SK-N-SH (cell line): ENCODE measurements around the gene TCF25. TPM values are rescaled to one million over a fixed set of nuclear protein-coding genes. Genes with fewer than 3 reads are reported as not detected.

Experiments used
- CTCF ChIA-PET: fragments of 300-600, 350-600 bp; formaldehyde crosslinking; extraction: SDS; loops from one replicate; lab custom pipeline; 2021; lab: Yijun Ruan, JAX
- POLR2A ChIA-PET: fragments of 350-600 bp; sonication (Branson Sonifier 250); formaldehyde crosslinking; extraction: SDS; loops from one replicate; lab custom pipeline; 2020; ENCODE audit warnings: antibody characterized with exemption, inconsistent platforms; lab: Yijun Ruan, JAX
- DNase-seq: peaks from one replicate; pipeline ENCODE4 v3.0.0; 2012
- H2AFZ ChIP-seq: fragments of 200-600 bp; sonication (generic); 2 replicates; pipeline ENCODE4 v1.8.1; 2016; ENCODE audit warnings: antibody characterized with exemption, mild to moderate bottlenecking, low read depth
- H3F3A ChIP-seq: fragments of 200-600 bp; sonication (generic); replicated peaks from 2 replicates; pipeline ENCODE3; 2016; ENCODE audit warnings: antibody characterized with exemption, mild to moderate bottlenecking; ENCODE audit not compliant: insufficient read depth
- H3K27ac ChIP-seq, 2 experiments: fragments of 200-500 bp in 1 of 2; fragments of 200-600 bp in 1 of 2; sonication (Bioruptor generic) in 1 of 2; sonication (generic), shearing (Covaris generic) in 1 of 2; 2 replicates each; pipeline versions ENCODE4 v1.5.1 to v1.6.1; 2014 to 2016; ENCODE audit warnings: low read depth in 2 of 2, inconsistent platforms in 1 of 2, low read length in 1 of 2, mild to moderate bottlenecking in 1 of 2, mixed read lengths in 1 of 2
- H3K27me3 ChIP-seq: fragments of 200-600 bp; sonication (generic), shearing (Covaris generic); 2 replicates; pipeline ENCODE4 v1.6.1; 2016; ENCODE audit warnings: mixed run types; ENCODE audit not compliant: insufficient read depth
- H3K36me3 ChIP-seq, 2 experiments: fragments of 200-500 bp in 1 of 2; fragments of 200-600 bp in 1 of 2; sonication (Bioruptor generic) in 1 of 2; sonication (generic) in 1 of 2; replicated peaks in 1 of 2; 2 replicates each; pipeline versions ENCODE3 to v1.5.1; 2014 to 2016; ENCODE audit warnings: low read length in 1 of 2, mild to moderate bottlenecking in 1 of 2; ENCODE audit not compliant: insufficient read depth in 2 of 2, control insufficient read depth in 1 of 2
- H3K4me1 ChIP-seq, 2 experiments: fragments of 200-500 bp in 1 of 2; fragments of 200-600 bp in 1 of 2; sonication (Bioruptor generic) in 1 of 2; sonication (generic), shearing (Covaris generic) in 1 of 2; 2 replicates each; pipeline versions ENCODE4 v1.5.1 to v1.6.1; 2014 to 2016; ENCODE audit warnings: low read depth in 1 of 2, low read length in 1 of 2, mixed run types in 1 of 2; ENCODE audit not compliant: insufficient read depth in 2 of 2, control insufficient read depth in 1 of 2
- H3K4me2 ChIP-seq: fragments of 200-600 bp; sonication (generic), shearing (Covaris generic); 2 replicates; pipeline ENCODE4 v1.6.1; 2017; ENCODE audit warnings: mixed run types
- H3K4me3 ChIP-seq, 2 experiments: fragments of 200-500 bp in 1 of 2; fragments of 200-600 bp in 1 of 2; sonication (Bioruptor generic) in 1 of 2; sonication (generic), shearing (Covaris generic) in 1 of 2; 2 replicates each; pipeline versions ENCODE4 v1.5.1 to v1.8.1; 2014 to 2016; ENCODE audit warnings: low read depth in 2 of 2, inconsistent platforms in 1 of 2, low read length in 1 of 2, mild to moderate bottlenecking in 1 of 2, mixed read lengths in 1 of 2, moderate library complexity in 1 of 2
- H3K79me2 ChIP-seq: fragments of 200-600 bp; sonication (generic); 2 replicates; pipeline ENCODE4 v1.8.1; 2017; ENCODE audit warnings: mild to moderate bottlenecking; ENCODE audit not compliant: insufficient read depth
- H3K9ac ChIP-seq: fragments of 200-600 bp; sonication (generic); 2 replicates; pipeline ENCODE4 v1.6.1; 2017; ENCODE audit warnings: mixed run types
- H3K9me2 ChIP-seq: fragments of 200-600 bp; sonication (generic); 2 replicates; pipeline ENCODE4 v1.6.1; 2017; ENCODE audit warnings: mixed run types
- H3K9me3 ChIP-seq: fragments of 200-600 bp; sonication (generic); 2 replicates; pipeline ENCODE4 v1.6.1; 2017; ENCODE audit warnings: mixed run types, mild to moderate bottlenecking, moderate library complexity
- H4K20me1 ChIP-seq: fragments of 200-600 bp; sonication (generic); 2 replicates; pipeline ENCODE4 v1.6.1; 2017; ENCODE audit warnings: mild to moderate bottlenecking, mixed run types; ENCODE audit not compliant: insufficient read depth
- CHD2 ChIP-seq: fragments of 150-350 bp; IDR thresholded peaks from 2 replicates; pipeline ENCODE4 v1.6.1; 2018; ENCODE audit warnings: low read length; ENCODE audit not compliant: partially characterized antibody
- ELF1 ChIP-seq: IDR thresholded peaks from 2 replicates; pipeline ENCODE4 v1.4.0; 2012
- EP300 ChIP-seq, 2 experiments: IDR thresholded peaks; 2 replicates each; pipeline versions ENCODE4 v1.4.0 to v1.6.1; 2012; ENCODE audit warnings: borderline replicate concordance in 1 of 2, low read depth in 1 of 2, low read length in 1 of 2
- GATA2 ChIP-seq: sonication (generic); formaldehyde crosslinking; IDR thresholded peaks from 2 replicates; pipeline ENCODE4 v1.5.0; 2020; ENCODE audit warnings: mild to moderate bottlenecking, missing genetic modification reagents
- JUND ChIP-seq: IDR thresholded peaks from 2 replicates; pipeline ENCODE4 v1.4.0; 2012
- MEF2A ChIP-seq: IDR thresholded peaks from 2 replicates; pipeline ENCODE4 v1.4.0; 2012; ENCODE audit warnings: low read depth, borderline replicate concordance
- POLR2AphosphoS5 ChIP-seq: IDR thresholded peaks from 2 replicates; pipeline ENCODE4 v1.6.1; 2012; ENCODE audit warnings: low read depth, low read length
- RCOR1 ChIP-seq: fragments of 150-350 bp; IDR thresholded peaks from 2 replicates; pipeline ENCODE4 v1.6.1; 2017; ENCODE audit warnings: antibody characterized with exemption, low read length
- SMC3 ChIP-seq: IDR thresholded peaks from 2 replicates; pipeline ENCODE4 v1.6.1; 2012; ENCODE audit warnings: low read depth, low read length, improper control_type of control experiment
- TCF12 ChIP-seq: IDR thresholded peaks from 2 replicates; pipeline ENCODE4 v1.4.0; 2012
- YY1 ChIP-seq: IDR thresholded peaks from 2 replicates; pipeline ENCODE4 v1.4.0; 2012; ENCODE audit warnings: low read depth, mild to moderate bottlenecking
- WGBS: methylation state at CpG from one replicate; pipeline ENCODE4 v1.1.6; 2017; ENCODE audit warnings: low lambda C conversion rate; 5-methylcytosine and 5-hydroxymethylcytosine counted together
- polyA plus RNA-seq, 3 experiments: library from polyadenylated mRNA; depleted of rRNA; stranded (reverse); fragments of >200 nt; gene quantifications; 2 replicates each; pipeline ENCODE4 v1.2.3, GENCODE V29; 2012
- TF ChIP-seq, protein P1 (sequence below): fragments of 150-350 bp; IDR thresholded peaks from 2 replicates; pipeline ENCODE4 v1.6.1; 2017; ENCODE audit warnings: antibody characterized with exemption, low read length, low read depth, borderline replicate concordance
- TF ChIP-seq, protein P2 (sequence below): IDR thresholded peaks from 2 replicates; pipeline ENCODE4; 2012
- TF ChIP-seq, protein P3 (sequence below): IDR thresholded peaks from 2 replicates; pipeline ENCODE4 v1.4.0; 2012; ENCODE audit warnings: low read depth, borderline replicate concordance
- TF ChIP-seq, protein P4 (sequence below): fragments of 150-350 bp; IDR thresholded peaks from 2 replicates; pipeline ENCODE4 v1.6.1; 2016; ENCODE audit warnings: mild to moderate bottlenecking, low read depth, low read length

Gene TCF25
- polyA plus RNA-seq, 1 of the 3 experiments (the other 2 are of a cell fraction), result 208 TPM

DNA sequence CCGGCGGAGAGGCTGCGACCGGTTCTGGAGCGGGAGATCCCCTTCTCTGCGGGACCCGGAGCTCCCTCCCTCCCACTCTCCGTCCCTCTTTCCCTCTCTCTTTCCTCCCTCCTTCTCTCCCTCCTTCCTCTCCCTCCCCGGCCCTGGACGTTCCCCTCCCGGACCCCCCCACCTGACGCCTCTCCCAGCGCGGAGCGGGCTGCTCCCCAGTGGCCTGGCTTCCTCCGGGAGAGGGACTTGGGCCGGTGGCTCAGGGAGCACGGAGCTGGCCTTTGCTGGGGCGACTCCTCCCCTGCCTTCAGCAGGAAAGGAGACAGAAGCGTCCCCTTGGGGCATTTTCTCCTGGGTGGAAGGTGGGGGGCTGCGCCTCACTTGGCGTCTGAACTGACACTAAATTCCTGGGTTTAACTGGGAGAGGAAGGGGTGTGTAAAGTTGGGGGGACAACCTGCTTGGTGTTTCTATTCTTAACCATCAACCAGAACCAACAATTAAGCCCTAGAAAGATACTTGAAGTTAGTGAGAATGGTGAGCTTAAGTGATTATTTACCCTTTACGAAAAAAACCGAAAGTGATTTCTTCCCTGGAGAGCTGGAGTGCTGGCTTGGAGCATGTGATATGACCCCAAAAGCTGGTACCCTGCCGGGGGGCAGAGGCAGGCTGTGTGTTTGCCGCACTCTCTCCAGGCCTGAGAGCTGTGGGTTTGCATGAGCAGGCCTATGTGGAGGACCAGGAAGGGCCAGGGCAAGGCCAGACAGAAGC is 44.3 kb upstream of the TCF25 start (continued):
- TF ChIP-seq, protein P1, sequence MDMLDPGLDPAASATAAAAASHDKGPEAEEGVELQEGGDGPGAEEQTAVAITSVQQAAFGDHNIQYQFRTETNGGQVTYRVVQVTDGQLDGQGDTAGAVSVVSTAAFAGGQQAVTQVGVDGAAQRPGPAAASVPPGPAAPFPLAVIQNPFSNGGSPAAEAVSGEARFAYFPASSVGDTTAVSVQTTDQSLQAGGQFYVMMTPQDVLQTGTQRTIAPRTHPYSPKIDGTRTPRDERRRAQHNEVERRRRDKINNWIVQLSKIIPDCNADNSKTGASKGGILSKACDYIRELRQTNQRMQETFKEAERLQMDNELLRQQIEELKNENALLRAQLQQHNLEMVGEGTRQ, result no peak
- TF ChIP-seq GATA2 (CRISPR knock-in tag) (no peak), YY1 (no peak), CHD2 (no peak), EP300 (IDR thresholded peaks at IDR 0.05; ENCODE audit: borderline replicate concordance in 1 of 2, low read depth in 1 of 2, low read length in 1 of 2) (no peak)

DNA sequence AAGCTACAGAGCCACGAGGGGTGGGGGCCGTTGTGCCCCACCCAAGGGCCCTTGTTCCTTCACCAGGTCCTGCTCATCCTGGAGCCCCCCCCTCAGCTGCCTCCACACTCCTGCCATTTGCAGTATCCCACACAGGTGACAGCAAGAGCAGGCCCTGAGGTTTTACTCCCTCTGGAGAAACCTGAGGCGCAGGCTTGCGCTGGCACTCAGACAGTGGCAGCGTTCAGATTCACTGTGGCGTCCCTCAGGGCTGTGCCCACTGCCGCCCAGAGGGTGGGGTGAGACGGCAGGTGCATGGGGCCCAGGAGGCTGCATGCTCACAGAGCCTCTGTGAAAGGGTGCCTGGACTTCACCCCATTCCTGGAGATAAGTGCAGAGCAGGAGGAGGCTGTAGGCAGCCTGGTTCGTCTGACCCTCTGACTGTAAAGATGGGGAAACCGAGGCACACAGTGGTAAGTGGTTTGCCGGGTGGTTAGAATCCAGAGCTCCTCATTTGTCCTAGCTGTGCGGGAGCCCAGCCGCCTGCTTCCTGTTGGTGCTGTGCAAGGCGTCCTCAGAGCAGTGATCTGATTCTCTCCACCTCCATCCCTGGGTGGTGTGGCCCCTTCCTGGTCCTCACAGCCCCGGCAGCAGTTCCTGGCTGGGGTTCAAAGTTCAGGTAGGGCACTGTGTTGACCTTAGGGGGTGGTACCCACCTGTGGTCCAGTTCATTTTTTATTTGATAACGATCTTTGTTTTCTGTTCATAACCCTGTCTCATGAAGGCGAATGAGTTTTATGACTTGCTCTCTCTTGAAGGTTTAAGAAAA is 43.6 kb upstream of the TCF25 start:
- H2AFZ ChIP-seq, result no peak overlapping the region
- H3K4me3 ChIP-seq, result peak overlapping the region in 1 of 2 experiments; percentile 74; a peak in 2 of 4 replicates

More for the DNA sequence above, 43.6 kb upstream of the TCF25 start:
- no peaks in the 10 kb centered on the region for H3K27me3 ChIP-seq
- H3K27ac ChIP-seq, result no peak overlapping the region
- H3F3A ChIP-seq, result peaks cover 9% of the 10 kb centered on the region
- no peak for DNase-seq
- ChIA-PET CTCF (interaction anchor here (1.0 to 1.5 kb wide), 3 partner anchors 31 to 130 kb away, joined by 4 to 12 read pairs (median 7); no protein-coding TSS in a partner anchor), POLR2A (interaction anchor here (0.5 to 1.7 kb wide), 3 partner anchors 14 to 78 kb away, joined by 4 to 9 read pairs (median 5); partner anchors contain the start of gene TCF25)
- H3K4me1 ChIP-seq, result peaks cover 0 to 14% of the 10 kb centered on the region in 2 experiments; a peak in 1 of 4 replicates
- no peaks in the 10 kb centered on the region for H3K9me2 ChIP-seq
- 80% methylated on average over 4 of the region's 17 CpGs for WGBS
- no peak overlapping the region for H3K9ac ChIP-seq
- 0 out of 2 replicates have a peak, but pooled peaks cover 14% of the 10 kb centered on the region for H4K20me1 ChIP-seq
- no peaks in the 10 kb centered on the region for H3K79me2 ChIP-seq
- H3K4me2 ChIP-seq, result peak overlapping the region; percentile 93
- peaks cover 0 to 8% of the 10 kb centered on the region in 2 experiments for H3K36me3 ChIP-seq
- H3K9me3 ChIP-seq, result no peaks in the 10 kb centered on the region
- TF ChIP-seq, protein P2, sequence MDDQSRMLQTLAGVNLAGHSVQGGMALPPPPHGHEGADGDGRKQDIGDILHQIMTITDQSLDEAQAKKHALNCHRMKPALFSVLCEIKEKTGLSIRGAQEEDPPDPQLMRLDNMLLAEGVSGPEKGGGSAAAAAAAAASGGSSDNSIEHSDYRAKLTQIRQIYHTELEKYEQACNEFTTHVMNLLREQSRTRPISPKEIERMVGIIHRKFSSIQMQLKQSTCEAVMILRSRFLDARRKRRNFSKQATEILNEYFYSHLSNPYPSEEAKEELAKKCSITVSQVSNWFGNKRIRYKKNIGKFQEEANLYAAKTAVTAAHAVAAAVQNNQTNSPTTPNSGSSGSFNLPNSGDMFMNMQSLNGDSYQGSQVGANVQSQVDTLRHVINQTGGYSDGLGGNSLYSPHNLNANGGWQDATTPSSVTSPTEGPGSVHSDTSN, result no peak
- TF ChIP-seq, protein P3, sequence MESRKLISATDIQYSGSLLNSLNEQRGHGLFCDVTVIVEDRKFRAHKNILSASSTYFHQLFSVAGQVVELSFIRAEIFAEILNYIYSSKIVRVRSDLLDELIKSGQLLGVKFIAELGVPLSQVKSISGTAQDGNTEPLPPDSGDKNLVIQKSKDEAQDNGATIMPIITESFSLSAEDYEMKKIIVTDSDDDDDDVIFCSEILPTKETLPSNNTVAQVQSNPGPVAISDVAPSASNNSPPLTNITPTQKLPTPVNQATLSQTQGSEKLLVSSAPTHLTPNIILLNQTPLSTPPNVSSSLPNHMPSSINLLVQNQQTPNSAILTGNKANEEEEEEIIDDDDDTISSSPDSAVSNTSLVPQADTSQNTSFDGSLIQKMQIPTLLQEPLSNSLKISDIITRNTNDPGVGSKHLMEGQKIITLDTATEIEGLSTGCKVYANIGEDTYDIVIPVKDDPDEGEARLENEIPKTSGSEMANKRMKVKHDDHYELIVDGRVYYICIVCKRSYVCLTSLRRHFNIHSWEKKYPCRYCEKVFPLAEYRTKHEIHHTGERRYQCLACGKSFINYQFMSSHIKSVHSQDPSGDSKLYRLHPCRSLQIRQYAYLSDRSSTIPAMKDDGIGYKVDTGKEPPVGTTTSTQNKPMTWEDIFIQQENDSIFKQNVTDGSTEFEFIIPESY, result no peak
- TF ChIP-seq SMC3 (no peak), ELF1 (no peak), POLR2AphosphoS5 (no peak), JUND (no peak), YY1 (no peak), GATA2 (CRISPR knock-in tag) (no peak), MEF2A (no peak), TCF12 (no peak), RCOR1 (no peak), CHD2 (no peak)
- TF ChIP-seq, protein P4, sequence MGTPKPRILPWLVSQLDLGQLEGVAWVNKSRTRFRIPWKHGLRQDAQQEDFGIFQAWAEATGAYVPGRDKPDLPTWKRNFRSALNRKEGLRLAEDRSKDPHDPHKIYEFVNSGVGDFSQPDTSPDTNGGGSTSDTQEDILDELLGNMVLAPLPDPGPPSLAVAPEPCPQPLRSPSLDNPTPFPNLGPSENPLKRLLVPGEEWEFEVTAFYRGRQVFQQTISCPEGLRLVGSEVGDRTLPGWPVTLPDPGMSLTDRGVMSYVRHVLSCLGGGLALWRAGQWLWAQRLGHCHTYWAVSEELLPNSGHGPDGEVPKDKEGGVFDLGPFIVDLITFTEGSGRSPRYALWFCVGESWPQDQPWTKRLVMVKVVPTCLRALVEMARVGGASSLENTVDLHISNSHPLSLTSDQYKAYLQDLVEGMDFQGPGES, result no peak
